ENCODE data around the gene CNPPD1. TPM values are rescaled to one million over a fixed set of nuclear protein-coding genes. Genes with fewer than 3 reads are reported as not detected.

The CNPPD1 gene
- total RNA-seq, 1 donor from 2014 or later: 44.2 TPM

DNA sequence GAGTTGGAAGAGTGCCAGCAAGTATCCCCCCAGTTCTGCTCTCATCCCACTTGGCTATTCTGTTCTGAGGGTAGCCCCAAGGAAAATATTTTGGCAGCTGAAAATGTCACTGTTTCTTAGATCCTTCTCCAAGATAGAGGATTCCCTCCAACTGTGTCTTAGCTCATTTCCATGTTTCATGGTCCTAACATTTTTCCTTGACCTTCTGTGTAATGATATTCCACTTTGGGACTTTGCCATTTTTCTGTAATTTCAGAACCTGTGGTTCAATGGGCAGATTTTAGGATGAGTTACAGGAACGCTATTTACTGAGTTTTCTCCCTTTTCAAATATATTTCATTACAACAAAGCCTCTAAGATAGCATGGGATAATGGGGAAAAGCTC lies 50.8 kb downstream of the CNPPD1 start:
- TF ChIP-seq, protein P1, sequence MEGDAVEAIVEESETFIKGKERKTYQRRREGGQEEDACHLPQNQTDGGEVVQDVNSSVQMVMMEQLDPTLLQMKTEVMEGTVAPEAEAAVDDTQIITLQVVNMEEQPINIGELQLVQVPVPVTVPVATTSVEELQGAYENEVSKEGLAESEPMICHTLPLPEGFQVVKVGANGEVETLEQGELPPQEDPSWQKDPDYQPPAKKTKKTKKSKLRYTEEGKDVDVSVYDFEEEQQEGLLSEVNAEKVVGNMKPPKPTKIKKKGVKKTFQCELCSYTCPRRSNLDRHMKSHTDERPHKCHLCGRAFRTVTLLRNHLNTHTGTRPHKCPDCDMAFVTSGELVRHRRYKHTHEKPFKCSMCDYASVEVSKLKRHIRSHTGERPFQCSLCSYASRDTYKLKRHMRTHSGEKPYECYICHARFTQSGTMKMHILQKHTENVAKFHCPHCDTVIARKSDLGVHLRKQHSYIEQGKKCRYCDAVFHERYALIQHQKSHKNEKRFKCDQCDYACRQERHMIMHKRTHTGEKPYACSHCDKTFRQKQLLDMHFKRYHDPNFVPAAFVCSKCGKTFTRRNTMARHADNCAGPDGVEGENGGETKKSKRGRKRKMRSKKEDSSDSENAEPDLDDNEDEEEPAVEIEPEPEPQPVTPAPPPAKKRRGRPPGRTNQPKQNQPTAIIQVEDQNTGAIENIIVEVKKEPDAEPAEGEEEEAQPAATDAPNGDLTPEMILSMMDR (IDR thresholded peaks at IDR 0.05; ENCODE audit: insufficient read depth, low read length, severe bottlenecking): no peak
- FAIRE-seq: no peak
- no peaks in the 10 kb centered on the region for H3K36me3 ChIP-seq (ENCODE audit: control insufficient read depth, insufficient read depth, low read length)

DNA sequence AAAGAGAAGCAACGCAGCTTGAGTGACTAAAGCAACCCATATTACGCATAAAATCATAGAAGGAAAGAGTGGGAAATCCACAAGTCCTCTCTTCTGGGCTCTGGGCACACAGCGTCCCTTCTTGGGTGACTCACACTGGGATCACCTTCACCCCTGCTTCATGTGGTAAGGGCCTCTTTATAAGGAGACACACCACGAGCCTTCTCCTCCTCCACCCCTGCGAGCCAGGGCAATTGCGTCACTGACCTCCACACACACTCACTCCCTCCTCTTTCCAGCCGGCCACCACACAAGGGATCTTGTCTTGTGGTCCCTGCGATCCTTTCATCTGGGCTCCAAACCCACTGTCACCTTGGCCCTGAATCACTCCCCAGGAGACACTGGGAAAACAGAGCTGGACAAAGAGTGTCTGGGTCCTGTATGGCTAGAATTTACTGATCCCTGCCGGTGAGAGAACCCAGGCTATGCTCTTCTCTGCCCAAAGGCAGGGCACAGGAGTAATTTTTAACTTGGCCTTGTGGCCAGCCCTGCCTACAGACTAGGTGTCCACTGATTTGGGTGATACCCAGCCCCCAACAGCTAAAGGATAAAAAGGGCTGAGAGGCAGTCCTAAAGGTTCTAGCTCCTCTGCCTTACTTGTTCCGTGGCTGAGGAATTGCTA lies 51.4 kb downstream of the CNPPD1 start:
- H3K4me3 ChIP-seq (ENCODE audit: low read depth, low read length): no peak overlapping the region
- H3K36me3 ChIP-seq (ENCODE audit: control insufficient read depth, insufficient read depth, low read length): no peaks in the 10 kb centered on the region
- DNase-seq (ENCODE audit: low read depth): peak; percentile 64
- no peak for FAIRE-seq
- TF ChIP-seq, protein P1 (IDR thresholded peaks at IDR 0.05; ENCODE audit: insufficient read depth, low read length, severe bottlenecking): no peak
- H3K27me3 ChIP-seq (ENCODE audit: control insufficient read depth, insufficient read depth, low read length): no peaks in the 10 kb centered on the region

More for the DNA sequence above, 50.8 kb downstream of the CNPPD1 start:
- no peak overlapping the region for H3K4me3 ChIP-seq (ENCODE audit: low read depth, low read length)
- DNase-seq (ENCODE audit: low read depth): no peak
- no peaks in the 10 kb centered on the region for H3K27me3 ChIP-seq (ENCODE audit: control insufficient read depth, insufficient read depth, low read length)

DNA sequence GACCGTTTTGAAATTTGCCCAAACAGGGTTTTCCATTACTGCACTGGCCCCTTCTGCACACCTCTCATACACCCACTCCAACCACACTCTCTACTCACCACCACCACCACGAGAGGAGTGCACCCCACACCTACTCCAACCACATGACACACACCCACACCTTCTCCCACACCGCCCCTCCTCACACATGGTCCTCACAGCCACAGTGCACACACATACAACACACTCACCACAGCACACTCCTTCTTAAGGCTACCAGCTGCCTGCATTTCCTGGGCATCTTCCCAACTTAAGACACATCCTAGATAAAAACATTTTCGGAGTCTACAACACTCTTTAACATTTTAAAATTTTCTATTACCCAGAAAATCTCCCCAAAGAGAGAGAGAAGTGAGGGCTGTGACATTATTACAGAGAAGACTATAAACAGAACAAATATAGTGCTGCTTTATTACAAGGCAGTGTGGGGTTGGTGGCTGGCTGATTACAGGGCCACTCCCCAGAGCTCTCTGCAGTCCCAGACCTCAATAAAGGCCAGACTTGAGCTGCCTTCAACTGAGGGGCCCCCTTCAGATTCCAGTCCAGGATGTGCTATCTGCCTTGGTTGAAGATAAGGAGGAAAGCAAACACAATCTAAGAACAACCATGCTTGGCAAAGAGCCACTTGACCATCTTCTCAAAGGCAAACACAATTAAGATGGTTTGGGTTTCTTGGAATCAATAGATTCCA lies 52.2 kb downstream of the CNPPD1 start:
- TF ChIP-seq, protein P1 (IDR thresholded peaks at IDR 0.05; ENCODE audit: insufficient read depth, low read length, severe bottlenecking): no peak
- H3K4me3 ChIP-seq (ENCODE audit: low read depth, low read length): no peak overlapping the region

DNA sequence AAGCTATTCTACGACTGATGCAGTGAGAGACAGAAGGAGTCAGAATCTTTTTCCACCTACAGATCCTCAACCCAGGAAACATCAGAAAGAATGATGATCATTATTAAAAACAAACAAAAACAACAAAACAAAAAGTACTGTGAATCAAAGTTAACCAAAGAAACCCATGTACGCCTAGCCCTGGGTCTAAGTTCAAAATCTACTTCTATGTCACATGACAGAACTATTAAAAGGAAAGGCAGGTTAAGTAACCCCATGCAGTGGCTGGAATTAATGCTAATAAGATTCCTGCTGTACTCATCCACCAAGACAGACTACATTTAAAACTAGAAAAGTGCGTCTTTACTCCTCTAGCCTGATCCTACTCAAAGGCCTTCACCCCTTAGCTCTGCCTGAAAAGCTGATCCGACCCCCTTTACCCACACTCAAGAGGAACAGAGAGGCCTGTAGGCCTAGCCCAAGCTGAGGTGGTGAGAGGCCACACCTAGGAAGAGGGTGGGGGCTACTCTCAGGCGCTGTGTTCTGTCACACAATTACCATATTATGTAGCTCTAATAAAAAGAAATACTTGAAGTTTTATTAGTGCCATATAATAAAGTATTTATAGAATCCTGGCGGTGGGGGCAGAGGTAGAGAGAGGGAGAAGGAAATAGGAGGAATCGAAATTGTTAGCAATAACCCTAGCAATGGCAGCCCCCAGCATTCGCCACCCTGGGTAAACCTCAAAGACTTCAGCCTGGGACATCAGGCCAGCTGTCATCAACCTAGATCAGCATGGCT lies 53.2 kb downstream of the CNPPD1 start:
- TF ChIP-seq, protein P1 (IDR thresholded peaks at IDR 0.05; ENCODE audit: insufficient read depth, low read length, severe bottlenecking): no peak
- FAIRE-seq (no peak), DNase-seq (ENCODE audit: low read depth) (no peak)
- H3K27me3 ChIP-seq (ENCODE audit: control insufficient read depth, insufficient read depth, low read length): no peaks in the 10 kb centered on the region
- H3K36me3 ChIP-seq (ENCODE audit: control insufficient read depth, insufficient read depth, low read length): no peaks in the 10 kb centered on the region
- H3K4me3 ChIP-seq (ENCODE audit: low read depth, low read length): no peak overlapping the region

More for the DNA sequence above, 52.2 kb downstream of the CNPPD1 start:
- H3K36me3 ChIP-seq (ENCODE audit: control insufficient read depth, insufficient read depth, low read length): no peaks in the 10 kb centered on the region
- DNase-seq (ENCODE audit: low read depth) (no peak), FAIRE-seq (no peak)
- H3K27me3 ChIP-seq (ENCODE audit: control insufficient read depth, insufficient read depth, low read length): no peaks in the 10 kb centered on the region

DNA sequence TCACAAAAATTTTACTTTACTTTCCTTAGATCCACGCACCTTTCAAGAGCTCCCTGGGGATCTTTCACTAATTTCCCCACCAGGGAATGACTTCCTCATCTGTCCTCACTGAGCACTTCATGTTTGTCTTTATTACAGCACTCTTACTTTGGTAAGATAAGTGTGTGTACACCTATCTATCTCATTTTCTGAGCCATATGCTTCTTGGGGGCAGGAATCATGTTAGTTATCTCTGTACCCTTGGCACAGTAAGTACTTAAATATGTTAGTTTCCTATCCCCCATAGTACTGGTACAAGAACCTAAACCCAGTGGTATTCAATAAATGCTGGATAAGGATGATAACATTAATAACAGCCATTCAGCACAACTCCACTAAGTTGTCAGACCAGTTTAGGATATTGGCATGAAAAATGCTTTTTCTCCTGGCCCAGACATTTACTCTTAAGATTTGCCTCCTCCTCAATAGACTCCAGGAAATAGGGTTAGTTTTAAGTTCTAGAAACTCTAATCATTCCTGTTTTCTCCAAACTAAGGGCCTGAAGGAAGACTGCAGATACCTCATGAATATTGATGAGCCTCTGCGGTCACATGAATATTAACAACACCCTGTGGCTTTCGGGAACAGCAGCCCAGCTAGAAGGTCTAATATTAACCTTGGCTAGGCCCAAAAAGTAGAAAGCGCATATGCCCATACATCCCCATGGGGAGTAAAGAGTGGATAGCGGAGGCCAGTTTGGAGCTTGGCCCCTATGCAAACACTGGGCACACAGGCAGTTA lies 54.3 kb downstream of the CNPPD1 start:
- H3K27me3 ChIP-seq (ENCODE audit: control insufficient read depth, insufficient read depth, low read length): no peaks in the 10 kb centered on the region
- FAIRE-seq (no peak), DNase-seq (ENCODE audit: low read depth) (peak; percentile 17)
- H3K4me3 ChIP-seq (ENCODE audit: low read depth, low read length): no peak overlapping the region
- no peaks in the 10 kb centered on the region for H3K36me3 ChIP-seq (ENCODE audit: control insufficient read depth, insufficient read depth, low read length)
- TF ChIP-seq, protein P1 (IDR thresholded peaks at IDR 0.05; ENCODE audit: insufficient read depth, low read length, severe bottlenecking): no peak

All from bronchial epithelial cell (primary cell).